Activated CD8-positive, alpha-beta T cell treated with anti-CD3 and anti-CD28 coated beads for 36 hours (primary cell): ENCODE measurements around the gene TMC8. TPM values are rescaled to one million over a fixed set of nuclear protein-coding genes. Genes with fewer than 3 reads are reported as not detected.
"Not testable (repeated sequence)": the region's sequence is repeated elsewhere in the genome, so short reads cannot be mapped to it uniquely, and the experiment has no call there.

Source experiments
- ATAC-seq: fragments of 200-7000 bp; cut with Tn5 transposase; one replicate; pipeline ENCODE4 v1.10.0; 2021; ENCODE audit warnings: mild to moderate bottlenecking, moderate library complexity
- CTCF ChIA-PET: fragments of 350-600 bp; sonication (Branson Sonifier 250); formaldehyde crosslinking; loops from one replicate; lab custom pipeline; 2021; ENCODE audit warnings: antibody characterized with exemption; lab: Charles Lee
- POLR2A ChIA-PET: fragments of 350-600 bp; sonication (Branson Sonifier 250); formaldehyde crosslinking; loops from one replicate; lab custom pipeline; 2021; ENCODE audit warnings: antibody characterized with exemption; lab: Charles Lee
- DNase-seq: peaks from one replicate; pipeline ENCODE4 v3.0.0-alpha.2; 2020
- H3K27ac Mint-ChIP-seq: one replicate; pipeline ENCODE4 v1.8.0; 2021; ENCODE audit warnings: mild to moderate bottlenecking, mixed read lengths
- H3K27me3 Mint-ChIP-seq: one replicate; pipeline ENCODE4 v1.8.0; 2021; ENCODE audit warnings: mixed read lengths
- H3K36me3 Mint-ChIP-seq: one replicate; pipeline ENCODE4 v1.8.0; 2021; ENCODE audit warnings: low read depth, mixed read lengths
- H3K4me1 Mint-ChIP-seq: one replicate; pipeline ENCODE4 v1.8.0; 2021; ENCODE audit warnings: low read depth, mixed read lengths
- H3K4me3 Mint-ChIP-seq: one replicate; pipeline ENCODE4 v1.8.0; 2021; ENCODE audit warnings: mild to moderate bottlenecking, moderate library complexity, mixed read lengths
- H3K9me3 Mint-ChIP-seq: one replicate; pipeline ENCODE4 v1.8.0; 2021; ENCODE audit warnings: mixed read lengths
- intact Hi-C: fragments of 100-400 bp; cut with micrococcal nuclease; formaldehyde crosslinking; loops from one replicate; pipeline ENCODE4 v1.10.0; 2022
- total RNA-seq, 2 experiments: library from RNA; stranded (reverse); gene quantifications; one replicate each; pipeline ENCODE4 v1.2.3, GENCODE V29; 2021
- TF ChIP-seq, protein P1 (sequence below): fragments of 200-600 bp; IDR thresholded peaks from one replicate; pipeline ENCODE4 v1.8.0; 2022; ENCODE audit warnings: antibody characterized with exemption, mild to moderate bottlenecking

The TMC8 gene
- total RNA-seq, 2 experiments from 2014 or later, result 182 to 197 TPM

DNA sequence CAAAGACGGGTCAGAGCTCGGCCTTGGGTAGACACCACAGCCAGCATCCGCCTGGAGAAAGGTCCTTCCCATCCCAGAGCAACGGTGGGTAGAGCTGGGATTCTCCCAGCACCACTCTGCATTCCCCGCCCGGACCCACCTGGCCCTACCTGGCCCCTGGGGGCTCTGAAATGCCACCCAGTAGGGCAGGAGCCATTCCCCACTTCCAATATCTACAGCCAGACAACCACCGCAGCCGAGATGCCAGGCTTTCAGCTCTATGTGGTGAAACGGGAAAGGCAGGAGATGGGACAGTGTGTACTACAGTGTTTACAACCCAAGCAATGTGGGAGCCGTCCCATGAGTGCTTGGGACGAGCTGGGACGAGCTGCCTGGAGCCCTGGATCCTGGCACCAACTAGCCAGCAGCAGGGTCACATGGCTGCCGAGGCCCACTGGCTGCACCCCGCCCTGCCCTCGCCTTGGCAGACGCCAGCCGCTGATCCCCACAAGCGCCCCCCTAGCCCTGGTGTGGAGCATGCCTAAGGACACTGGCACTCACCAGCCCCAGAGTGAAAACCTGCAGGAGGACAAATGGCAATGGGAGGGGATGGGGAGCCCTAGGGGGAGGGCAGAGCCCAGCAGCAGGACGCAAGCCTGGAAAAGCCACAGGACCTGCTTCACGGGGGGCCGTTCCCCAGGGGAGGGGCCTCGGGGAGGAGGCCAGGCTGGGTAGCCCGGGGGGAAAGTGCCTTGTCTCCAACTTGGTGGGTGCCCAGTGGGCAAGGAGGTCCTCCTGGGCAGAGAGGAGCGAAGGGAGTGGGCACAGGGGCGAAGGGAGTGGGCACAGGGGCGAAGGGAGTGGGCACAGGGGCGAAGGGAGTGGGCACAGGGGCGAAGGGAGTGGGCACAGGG, 15.5 kb upstream of the TMC8 start:
- Mint-ChIP-seq H3K27me3 (no peaks in the 10 kb centered on the region), H3K4me1 (peaks cover 38% of the 10 kb centered on the region), H3K9me3 (no peaks in the 10 kb centered on the region), H3K27ac (peak overlapping the region; percentile 34), H3K36me3 (peaks cover 52% of the 10 kb centered on the region), H3K4me3 (no peak overlapping the region)
- DNase-seq (no peak), ATAC-seq (no peak)
- POLR2A ChIA-PET, result interaction anchor here (0.8 to 5.4 kb wide), 10 partner anchors 10 to 60 kb away, joined by 3 to 56 read pairs (median 4); partner anchors contain the start of gene TMC8
- CTCF ChIA-PET, result interaction anchor here (0.7 to 7.4 kb wide), 5 partner anchors 11 to 62 kb away, joined by 3 to 74 read pairs (median 5); no protein-coding TSS in a partner anchor
- intact Hi-C loops, result loop anchor here (5.0 kb wide), 1 partner anchor 52 kb away; the partner anchor contains the start of gene SYNGR2
- TF ChIP-seq, protein P1, sequence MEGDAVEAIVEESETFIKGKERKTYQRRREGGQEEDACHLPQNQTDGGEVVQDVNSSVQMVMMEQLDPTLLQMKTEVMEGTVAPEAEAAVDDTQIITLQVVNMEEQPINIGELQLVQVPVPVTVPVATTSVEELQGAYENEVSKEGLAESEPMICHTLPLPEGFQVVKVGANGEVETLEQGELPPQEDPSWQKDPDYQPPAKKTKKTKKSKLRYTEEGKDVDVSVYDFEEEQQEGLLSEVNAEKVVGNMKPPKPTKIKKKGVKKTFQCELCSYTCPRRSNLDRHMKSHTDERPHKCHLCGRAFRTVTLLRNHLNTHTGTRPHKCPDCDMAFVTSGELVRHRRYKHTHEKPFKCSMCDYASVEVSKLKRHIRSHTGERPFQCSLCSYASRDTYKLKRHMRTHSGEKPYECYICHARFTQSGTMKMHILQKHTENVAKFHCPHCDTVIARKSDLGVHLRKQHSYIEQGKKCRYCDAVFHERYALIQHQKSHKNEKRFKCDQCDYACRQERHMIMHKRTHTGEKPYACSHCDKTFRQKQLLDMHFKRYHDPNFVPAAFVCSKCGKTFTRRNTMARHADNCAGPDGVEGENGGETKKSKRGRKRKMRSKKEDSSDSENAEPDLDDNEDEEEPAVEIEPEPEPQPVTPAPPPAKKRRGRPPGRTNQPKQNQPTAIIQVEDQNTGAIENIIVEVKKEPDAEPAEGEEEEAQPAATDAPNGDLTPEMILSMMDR, result no peak

DNA sequence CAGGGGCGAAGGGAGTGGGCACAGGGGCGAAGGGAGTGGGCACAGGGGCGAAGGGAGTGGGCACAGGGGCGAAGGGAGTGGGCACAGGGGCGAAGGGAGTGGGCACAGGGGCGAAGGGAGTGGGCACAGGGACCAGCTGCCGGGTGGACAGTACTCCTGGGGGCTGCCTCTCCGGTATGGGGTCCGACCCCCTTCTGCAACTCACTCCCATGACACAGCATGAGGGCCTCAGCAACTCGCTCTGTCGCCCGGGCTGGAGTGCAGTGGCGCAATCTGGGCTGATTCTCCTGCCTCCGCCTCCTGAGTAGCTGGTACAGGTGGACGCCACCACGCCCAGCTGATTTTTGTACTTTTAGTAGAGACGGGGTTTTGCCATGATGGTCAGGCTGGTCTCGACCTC, 14.8 kb upstream of the TMC8 start:
- not testable (repeated sequence) for ATAC-seq
- H3K4me1 Mint-ChIP-seq, result peaks cover 44% of the 10 kb centered on the region

DNA sequence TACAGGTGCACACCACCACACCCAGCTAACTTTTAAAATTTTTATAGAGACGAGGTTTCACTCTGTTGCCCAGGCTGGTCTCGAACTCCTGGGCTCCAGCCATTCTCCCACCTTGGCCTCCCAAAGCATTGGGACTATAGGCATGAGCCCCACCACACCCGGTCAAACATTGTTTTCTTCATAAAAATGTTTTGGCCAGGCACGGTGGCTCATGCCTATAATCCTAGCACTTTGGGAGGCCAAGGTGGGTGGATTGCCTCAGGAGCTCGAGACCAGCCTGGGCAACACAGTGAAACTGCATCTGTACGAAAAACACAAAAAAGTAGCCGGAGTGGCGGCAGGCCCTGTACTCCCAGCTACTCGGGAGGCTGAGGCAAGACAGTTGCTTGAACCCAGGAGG, 14.2 kb upstream of the TMC8 start:
- Mint-ChIP-seq H3K4me1 (peaks cover 50% of the 10 kb centered on the region), H3K4me3 (no peak overlapping the region), H3K9me3 (no peaks in the 10 kb centered on the region), H3K27me3 (no peaks in the 10 kb centered on the region), H3K27ac (no peak overlapping the region), H3K36me3 (peaks cover 58% of the 10 kb centered on the region)
- no peak for DNase-seq
- TF ChIP-seq, protein P1, result no peak
- ATAC-seq, result no peak
- POLR2A ChIA-PET, result interaction anchor here (0.8 to 1.1 kb wide), 2 partner anchors 19 to 59 kb away, joined by 3 read pairs; no protein-coding TSS in a partner anchor
- CTCF ChIA-PET, result interaction anchor here (1.3 to 7.4 kb wide), 3 partner anchors 9 to 60 kb away, joined by 3 to 74 read pairs (median 5); no protein-coding TSS in a partner anchor
- intact Hi-C loops, result no loop called here

More for the DNA sequence above, 14.8 kb upstream of the TMC8 start:
- H3K9me3 Mint-ChIP-seq, H3K4me3 Mint-ChIP-seq, intact Hi-C loops, H3K27me3 Mint-ChIP-seq, DNase-seq, H3K27ac Mint-ChIP-seq: not testable (repeated sequence)
- ChIA-PET CTCF (interaction anchor here (1.3 to 7.4 kb wide), 3 partner anchors 10 to 61 kb away, joined by 3 to 74 read pairs (median 5); no protein-coding TSS in a partner anchor), POLR2A (interaction anchor here (0.8 to 5.4 kb wide), 3 partner anchors 9 to 59 kb away, joined by 3 to 56 read pairs (median 3); no protein-coding TSS in a partner anchor)
- H3K36me3 Mint-ChIP-seq, result peaks cover 52% of the 10 kb centered on the region

DNA sequence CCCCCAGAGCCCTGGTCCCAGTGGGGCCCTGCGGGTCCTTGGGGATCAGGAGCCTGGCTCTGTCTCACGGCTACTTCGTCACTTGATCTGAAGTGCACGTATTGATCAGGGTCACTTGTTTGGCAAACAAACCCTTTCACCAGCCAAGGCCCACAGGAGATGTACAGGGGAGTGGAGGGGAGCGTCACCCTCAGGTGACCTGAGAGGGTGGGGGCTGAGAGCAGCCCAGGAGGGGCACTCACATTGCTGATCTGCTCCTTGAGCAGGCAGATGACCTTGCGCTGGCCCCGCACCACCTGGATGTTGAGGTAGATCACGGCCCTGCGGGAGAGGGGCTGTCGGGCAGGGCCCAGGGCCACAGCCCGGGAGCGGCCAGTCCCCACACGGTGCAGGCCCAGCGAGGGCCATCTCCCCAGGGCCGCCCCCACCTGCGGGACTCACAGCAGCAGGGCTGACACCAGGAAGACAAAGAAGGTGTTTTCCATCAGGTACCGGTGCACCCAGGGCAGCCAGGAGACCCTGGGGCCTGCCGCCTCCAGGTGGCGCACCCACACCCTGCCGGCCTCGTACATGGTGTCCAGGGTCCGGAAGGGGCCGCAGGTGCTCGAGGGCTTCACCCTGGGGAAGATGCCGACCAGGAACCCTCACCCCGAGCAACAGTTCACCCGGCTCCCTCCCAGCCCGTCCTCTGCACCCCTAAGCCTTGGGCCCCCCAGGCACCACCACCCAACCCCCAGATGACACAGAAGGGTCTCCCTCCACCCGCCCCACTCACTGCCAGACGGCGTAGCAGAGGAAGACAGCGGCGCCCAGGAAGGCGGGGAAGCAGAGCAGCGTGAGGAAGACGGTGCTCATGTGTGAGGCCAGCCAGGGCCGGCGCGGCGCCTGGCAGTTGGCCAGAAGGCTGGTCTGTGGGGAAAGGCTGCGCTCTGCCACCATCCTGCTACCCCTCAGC, 13.3 kb upstream of the TMC8 start:
- H3K27me3 Mint-ChIP-seq, result no peaks in the 10 kb centered on the region
- DNase-seq (peak; percentile 48), ATAC-seq (no peak)
- ChIA-PET CTCF (interaction anchor here (1.0 to 7.4 kb wide), 5 partner anchors 8 to 59 kb away, joined by 3 to 74 read pairs (median 5); no protein-coding TSS in a partner anchor), POLR2A (interaction anchor here (1.7 to 18.6 kb wide), 2 partner anchors 9 to 21 kb away, joined by 4 to 335 read pairs; partner anchors contain the start of genes C17orf99 and TMC8)
- H3K36me3 Mint-ChIP-seq, result peaks cover 67% of the 10 kb centered on the region
- no peak overlapping the region for H3K4me3 Mint-ChIP-seq
- no peaks in the 10 kb centered on the region for H3K9me3 Mint-ChIP-seq
- intact Hi-C loops, result no loop called here
- TF ChIP-seq, protein P1, result peak; percentile 49
- no peak overlapping the region for H3K27ac Mint-ChIP-seq
- peaks cover 59% of the 10 kb centered on the region for H3K4me1 Mint-ChIP-seq
